ENCODE data around the gene CACNB1. TPM values are rescaled to one million over a fixed set of nuclear protein-coding genes. Genes with fewer than 3 reads are reported as not detected.

CACNB1 gene
- 4.4 to 6.8 TPM (median 6.2 TPM) in 5 replicates for total RNA-seq (2022; extraction: Qiagen RNA extraction)

DNA sequence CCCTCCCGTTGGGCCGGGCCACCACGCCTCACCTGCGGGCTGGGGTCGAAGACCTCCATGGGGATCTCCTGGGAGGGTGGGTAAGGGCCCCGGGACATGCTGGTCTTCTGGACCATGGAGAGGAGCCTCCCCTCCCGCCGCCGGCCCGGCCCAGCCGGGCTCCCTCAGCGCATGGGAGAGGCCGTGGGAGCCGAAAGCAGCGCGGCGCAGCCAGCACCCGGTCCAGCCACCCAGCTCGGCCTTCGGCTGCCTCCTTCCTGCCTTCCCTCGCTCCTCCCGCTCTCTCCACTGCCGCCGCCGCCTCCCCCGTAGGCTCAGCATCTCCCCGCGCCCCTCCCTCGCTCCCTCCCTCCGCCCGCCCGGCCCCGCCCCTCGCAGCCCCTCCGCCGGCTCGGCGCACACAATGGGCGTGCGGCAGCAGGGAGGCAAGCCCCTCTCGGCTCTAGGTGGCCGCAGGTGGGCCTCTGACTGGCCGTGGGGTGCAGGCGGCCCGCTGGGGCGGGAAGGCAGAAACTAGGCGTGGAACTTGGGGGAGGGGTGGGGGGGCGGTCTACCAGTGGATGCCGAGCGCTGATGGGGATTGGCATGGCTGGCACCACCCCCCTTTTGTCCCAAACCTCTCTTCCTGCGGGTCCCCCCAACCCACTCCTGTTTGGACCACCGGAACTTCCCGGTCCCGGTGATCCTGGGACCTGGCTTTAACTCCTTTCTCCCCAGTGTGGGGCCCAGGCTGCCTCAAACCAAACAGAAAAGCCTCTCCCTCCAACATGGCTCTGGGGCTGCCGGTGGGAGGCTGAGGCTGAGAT is at the start of gene CACNB1:
CACNB1 (minus strand) TSS at position 290 of the 806 bp plus-strand sequence; CDS start at position 116, 174 bp downstream.

DNA sequence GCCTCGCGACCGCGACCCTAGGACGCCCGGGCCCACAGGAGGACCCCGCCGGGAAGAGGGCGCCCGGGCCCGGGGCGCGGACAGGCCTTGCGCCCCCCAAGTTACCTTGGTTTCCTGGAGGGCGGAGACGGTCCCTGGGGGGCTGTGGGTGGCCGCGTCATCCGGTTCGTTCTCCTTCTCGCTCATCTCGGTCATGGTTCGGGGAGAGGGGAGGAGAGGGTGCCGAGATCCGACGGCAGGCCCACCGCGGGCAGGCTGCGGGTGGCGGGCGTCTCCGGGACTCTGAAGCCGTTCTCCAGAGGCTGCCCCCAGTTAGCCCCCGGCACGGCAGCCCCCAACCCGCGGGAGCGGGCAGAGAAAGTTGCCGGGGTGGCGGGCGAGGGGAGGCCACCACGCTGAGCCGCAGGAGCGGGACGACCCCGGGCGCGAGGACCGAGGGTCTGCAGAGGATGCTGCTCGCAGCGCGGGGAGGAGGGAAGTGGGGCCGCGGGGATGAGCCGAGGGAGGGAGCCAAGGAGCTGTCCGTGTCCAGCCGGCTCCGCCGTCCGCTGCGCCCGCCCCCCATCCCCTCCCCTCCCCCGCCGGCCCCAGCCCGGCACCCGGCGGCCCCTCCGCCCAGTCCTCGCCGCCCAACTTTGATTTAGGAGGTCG is 28.0 kb upstream of the CACNB1 start, which contains the start of gene STAC2:
STAC2 (minus strand) TSS at position 638 of the 651 bp plus-strand sequence; CDS start at position 195, 443 bp downstream.

DNA sequence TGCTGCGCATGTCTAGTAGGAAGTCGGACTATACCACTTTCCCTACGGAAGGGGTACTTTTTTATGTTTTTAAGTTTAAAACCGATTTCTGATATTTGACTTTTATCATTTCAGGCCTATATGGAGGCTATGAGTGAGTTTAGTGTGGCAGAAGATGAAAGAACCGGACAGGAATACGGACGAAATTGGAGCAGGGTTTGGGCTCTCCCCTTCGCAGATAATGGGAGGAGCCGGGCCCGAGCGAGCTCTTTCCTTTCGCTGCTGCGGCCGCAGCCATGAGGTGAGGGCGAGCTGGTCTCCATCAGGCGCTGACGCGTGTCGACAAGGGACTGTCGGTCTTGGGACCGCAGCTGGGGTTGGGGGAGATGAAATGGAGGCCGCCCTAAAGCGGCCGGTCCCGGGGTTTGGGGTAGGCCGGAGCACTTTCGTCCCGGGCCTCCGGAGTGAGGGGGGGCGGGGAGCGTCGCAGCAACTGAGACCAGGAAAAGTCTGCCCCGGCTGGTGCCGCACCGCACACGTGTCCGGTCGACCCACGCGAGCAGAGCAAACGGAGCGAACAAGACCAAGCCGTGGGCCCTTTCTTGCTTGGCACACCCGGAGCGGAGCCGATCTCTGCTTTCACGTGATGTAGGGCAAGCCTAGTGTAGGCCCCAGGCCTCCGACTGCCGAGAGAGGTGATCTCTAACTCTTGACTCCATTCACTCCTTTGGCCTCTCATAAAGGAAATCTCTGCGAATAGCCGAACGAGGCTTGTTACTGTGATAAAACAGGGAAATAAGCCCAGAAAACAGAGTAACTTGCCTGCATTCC is 2.8 kb upstream of the CACNB1 start, which contains the start of gene RPL19:
RPL19 (plus strand) TSS at position 214 of the 810 bp plus-strand sequence; CDS start at position 276, 62 bp downstream.

DNA sequence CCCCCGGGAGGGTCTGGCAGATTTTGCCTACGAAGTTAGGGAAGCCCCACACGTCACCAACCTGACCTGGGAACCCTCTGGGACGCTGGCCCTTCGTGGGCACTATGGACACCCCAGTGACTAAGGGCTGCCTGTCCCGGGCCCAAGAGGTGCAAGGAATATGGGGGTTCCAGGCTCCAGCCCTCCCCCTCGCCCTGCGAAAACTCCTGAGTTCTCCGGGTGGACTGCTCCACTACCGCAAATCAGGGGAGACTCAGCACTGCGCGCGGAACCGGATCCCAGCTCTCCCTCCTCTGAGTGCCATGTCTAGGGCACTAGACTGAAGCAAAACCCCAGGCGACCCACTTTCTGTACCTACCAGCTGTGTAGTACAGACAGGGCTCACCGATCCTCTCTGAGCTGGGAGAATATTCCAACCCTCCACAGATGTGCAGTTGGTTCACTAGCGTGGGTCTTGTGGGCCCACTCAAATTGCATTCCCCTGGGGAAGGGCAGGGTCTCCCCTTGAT is 31.6 kb downstream of the CACNB1 start, which contains the start of gene ARL5C:
ARL5C (minus strand) TSS at position 321 of the 509 bp plus-strand sequence. CDS start 401 bp downstream, outside the sequence.

DNA sequence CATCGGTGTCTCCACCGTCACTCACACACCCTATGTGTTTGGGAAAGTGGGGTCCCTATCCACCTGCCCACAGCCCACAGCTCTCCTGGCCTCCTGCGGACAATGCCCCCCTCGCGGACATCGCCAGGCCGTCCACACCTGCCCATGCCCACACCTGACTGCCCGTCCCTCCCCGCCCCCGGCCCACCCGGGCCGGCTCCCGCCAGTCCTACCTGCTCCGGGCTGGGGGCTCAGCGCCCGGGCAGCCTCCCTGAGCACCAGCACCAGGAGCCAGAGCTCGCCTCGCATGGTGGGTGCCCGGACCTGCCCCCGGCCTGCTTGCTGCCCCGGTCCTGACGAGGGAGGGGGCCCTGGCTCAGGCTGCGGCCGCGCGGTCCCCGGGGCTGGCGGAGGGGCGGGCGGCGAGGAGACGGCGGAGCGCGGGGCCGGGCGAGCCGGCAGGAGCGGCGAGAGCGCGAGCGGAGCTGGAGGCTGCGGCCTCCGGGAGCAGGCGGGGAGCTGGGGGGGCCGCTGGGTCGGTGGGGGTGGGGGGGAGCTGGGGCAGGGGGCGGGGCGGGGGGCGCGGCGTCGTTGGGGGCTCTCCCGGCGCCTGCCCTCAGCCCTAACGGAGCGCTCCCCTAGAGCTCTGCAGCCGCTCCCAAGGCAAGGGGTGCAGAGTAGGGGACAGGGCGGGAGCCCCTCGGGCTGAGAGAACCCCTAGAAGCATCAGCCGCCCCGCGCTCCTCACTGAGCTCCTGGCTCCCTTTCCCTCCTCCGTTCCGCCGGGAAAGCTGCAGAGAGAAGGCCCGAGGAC is 46.1 kb downstream of the CACNB1 start, which contains the start of gene PLXDC1:
PLXDC1 (minus strand) TSS at position 488 of the 793 bp plus-strand sequence; CDS start at position 288, 200 bp downstream.

Other genes starting within 250 kb of the CACNB1 start
- 0.02 TPM in 1 of 5 replicates, not detected in the others for gene FBXO47, start 230.3 kb downstream of the CACNB1 start, total RNA-seq (2022; extraction: Qiagen RNA extraction)
- 0.13 to 0.32 TPM (median 0.26 TPM) in 5 replicates for gene PLXDC1, start 46.0 kb downstream of the CACNB1 start, total RNA-seq (2022; extraction: Qiagen RNA extraction)
- gene ARL5C, start 31.5 kb downstream of the CACNB1 start, total RNA-seq (2022; extraction: Qiagen RNA extraction): not detected in 5 replicates
- 3,843 to 4,180 TPM (median 4,131 TPM) in 5 replicates for gene RPL19, start 2.6 kb upstream of the CACNB1 start, total RNA-seq (2022; extraction: Qiagen RNA extraction)
- gene STAC2, start 28.3 kb upstream of the CACNB1 start, total RNA-seq (2022; extraction: Qiagen RNA extraction): 4.0 to 7.8 TPM (median 6.4 TPM) in 5 replicates
- gene FBXL20, start 204.0 kb upstream of the CACNB1 start, total RNA-seq (2022; extraction: Qiagen RNA extraction): 6.8 to 8.1 TPM (median 7.6 TPM) in 5 replicates

Data from A549 treated with AZD2906 at 1 μM for 4 hours (cell line).